ENCODE measurements around the gene LMF1. TPM values are rescaled to one million over a fixed set of nuclear protein-coding genes. Genes with fewer than 3 reads are reported as not detected.

LMF1 gene
- total RNA-seq, 2 donors from 2014 or later: 86.1 to 87.5 TPM

DNA sequence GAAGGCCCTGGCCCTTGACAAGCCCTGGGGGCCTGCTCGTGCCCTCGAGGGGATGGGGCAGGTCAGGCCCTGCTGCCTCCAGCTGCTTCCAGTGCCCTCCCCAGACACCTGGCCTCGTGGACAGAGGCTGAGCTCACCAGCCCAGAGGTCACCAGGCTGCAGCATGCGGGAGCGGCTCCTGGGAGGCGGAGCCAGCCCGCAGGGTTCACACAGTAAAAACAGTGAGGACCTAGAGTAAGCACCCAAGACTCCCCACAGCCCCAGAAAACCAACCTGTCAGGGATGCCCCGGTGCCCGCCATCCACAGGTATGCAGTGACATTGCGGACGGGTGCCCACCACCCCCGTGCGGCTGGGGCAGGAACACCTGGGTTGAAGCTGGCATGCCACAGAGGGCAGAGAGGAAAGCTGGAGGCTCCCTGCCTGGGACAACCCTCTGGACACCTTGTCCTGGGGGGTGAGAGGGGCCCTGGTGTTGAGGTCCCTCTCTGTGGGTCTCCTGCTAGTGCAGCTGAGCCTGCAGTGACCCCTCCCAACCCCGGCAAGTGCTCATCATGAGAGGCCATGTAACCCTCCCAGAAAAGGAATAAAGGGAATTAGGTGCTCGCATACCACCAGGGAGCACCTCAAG is 62.1 kb downstream of the LMF1 start:
- 99% methylated on average over 7 of the region's 15 CpGs for WGBS
- TF ChIP-seq POLR2AphosphoS5 (IDR thresholded peaks at IDR 0.05): no peak
- TF ChIP-seq CTCF (IDR thresholded peaks at IDR 0.05): no peak
- no peak for TF ChIP-seq POLR2A (IDR thresholded peaks at IDR 0.05)
- Histone ChIP-seq H3K4me3 (no peak overlapping the region), H3K36me3 (no peaks in the 10 kb centered on the region), H3K4me1 (replicated peaks) (no peaks in the 10 kb centered on the region), H3K9me3 (no peaks in the 10 kb centered on the region), H3K27ac (no peak overlapping the region), H3K27me3 (replicated peaks; ENCODE audit: insufficient read depth) (no peaks in the 10 kb centered on the region)
- intact Hi-C loops (cut with DNase I): no loop called here
- no peak for DNase-seq (ENCODE audit: low spot score)

DNA sequence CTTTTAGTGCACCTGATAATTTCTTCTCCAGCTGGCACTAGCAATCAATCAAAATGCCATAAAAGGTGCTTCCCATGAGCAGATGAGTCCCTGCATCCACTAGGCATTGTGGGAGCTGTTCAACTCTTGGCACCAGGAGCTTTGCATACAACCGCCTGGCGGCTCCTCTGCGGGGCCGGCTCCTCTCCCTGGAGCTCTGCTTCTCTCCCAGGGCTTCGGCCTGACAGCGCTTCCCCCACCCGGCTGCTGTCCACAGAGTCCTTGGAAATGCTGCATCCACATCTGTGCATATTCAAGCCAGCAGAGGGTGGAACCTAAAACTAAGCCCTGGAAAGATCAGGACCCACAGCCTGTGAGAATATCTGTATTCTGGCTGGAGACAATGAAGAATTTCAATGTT is 62.9 kb downstream of the LMF1 start:
- no peak for DNase-seq (ENCODE audit: low spot score)
- Histone ChIP-seq H3K27me3 (replicated peaks; ENCODE audit: insufficient read depth) (no peaks in the 10 kb centered on the region), H3K9me3 (no peaks in the 10 kb centered on the region), H3K27ac (no peak overlapping the region), H3K36me3 (no peaks in the 10 kb centered on the region), H3K4me1 (replicated peaks) (no peaks in the 10 kb centered on the region), H3K4me3 (no peak overlapping the region)
- TF ChIP-seq POLR2AphosphoS5 (IDR thresholded peaks at IDR 0.05) (no peak), POLR2A (IDR thresholded peaks at IDR 0.05) (no peak), CTCF (IDR thresholded peaks at IDR 0.05) (no peak)
- intact Hi-C loops (cut with DNase I): no loop called here
- 96% methylated on average over 7 of the region's 7 CpGs for WGBS

DNA sequence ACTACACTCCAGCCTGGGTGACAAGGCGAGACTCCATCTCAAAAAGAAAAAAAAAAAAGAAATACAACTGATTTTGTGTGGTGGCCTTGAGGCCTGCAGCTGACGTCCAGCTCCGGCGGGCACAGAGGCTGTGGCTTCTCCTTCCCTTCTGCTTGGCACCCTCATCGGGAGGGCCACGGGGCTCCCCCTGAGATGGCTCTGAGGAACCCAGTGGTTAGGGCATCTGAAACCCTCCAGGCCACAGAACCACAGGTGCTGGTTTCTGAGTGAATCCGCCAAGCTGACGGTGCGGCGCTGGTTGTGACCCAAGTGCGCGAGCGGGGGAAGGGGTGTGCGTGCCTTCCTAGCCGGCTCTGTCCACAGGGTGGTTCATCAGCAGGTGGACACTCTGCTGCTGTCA is 63.4 kb downstream of the LMF1 start:
- intact Hi-C loops (cut with DNase I): no loop called here

DNA sequence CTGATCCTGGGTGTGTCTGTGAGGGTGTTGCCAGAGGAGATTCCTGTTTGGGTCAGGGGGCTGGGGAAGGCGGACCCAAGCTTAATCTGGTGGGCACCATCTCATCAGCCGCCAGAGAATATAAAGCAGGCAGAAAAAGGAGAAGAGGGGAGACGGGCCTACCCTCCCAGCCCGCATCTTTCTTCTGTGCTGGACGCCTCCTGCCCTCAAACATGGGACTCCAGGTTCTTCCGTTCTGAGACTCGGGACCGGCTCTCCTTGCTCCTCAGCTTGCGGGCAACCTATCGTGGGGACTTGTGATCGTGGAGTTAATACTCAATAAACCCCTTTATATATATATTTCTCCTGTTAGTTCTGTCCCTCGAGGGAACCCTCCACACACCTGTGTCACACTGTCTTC is 64.5 kb downstream of the LMF1 start:
- Histone ChIP-seq H3K27ac (no peak overlapping the region), H3K9me3 (no peaks in the 10 kb centered on the region), H3K4me1 (replicated peaks) (no peaks in the 10 kb centered on the region), H3K36me3 (no peaks in the 10 kb centered on the region), H3K27me3 (replicated peaks; ENCODE audit: insufficient read depth) (no peaks in the 10 kb centered on the region), H3K4me3 (no peak overlapping the region)
- no peak for DNase-seq (ENCODE audit: low spot score)
- TF ChIP-seq CTCF (IDR thresholded peaks at IDR 0.05): no peak
- TF ChIP-seq POLR2A (IDR thresholded peaks at IDR 0.05): no peak
- TF ChIP-seq POLR2AphosphoS5 (IDR thresholded peaks at IDR 0.05): no peak
- WGBS: 96% methylated on average over 12 of the region's 12 CpGs
- intact Hi-C loops (cut with DNase I): no loop called here

More for the DNA sequence above, 63.4 kb downstream of the LMF1 start:
- TF ChIP-seq POLR2A (IDR thresholded peaks at IDR 0.05) (no peak), POLR2AphosphoS5 (IDR thresholded peaks at IDR 0.05) (no peak), CTCF (IDR thresholded peaks at IDR 0.05) (no peak)
- no peaks in the 10 kb centered on the region for H3K4me1 ChIP-seq (replicated peaks)
- H3K9me3 ChIP-seq: no peaks in the 10 kb centered on the region
- H3K27ac ChIP-seq: no peak overlapping the region
- H3K27me3 ChIP-seq (replicated peaks; ENCODE audit: insufficient read depth): no peaks in the 10 kb centered on the region
- H3K4me3 ChIP-seq: no peak overlapping the region
- DNase-seq (ENCODE audit: low spot score): no peak
- H3K36me3 ChIP-seq: no peaks in the 10 kb centered on the region
- WGBS: over 99% methylated on average over 15 of the region's 15 CpGs

Data from prostate gland (tissue), 2 donors.